Spleen (tissue), 11 donors: ENCODE results near the gene GNS. TPM values are rescaled to one million over a fixed set of nuclear protein-coding genes. Genes with fewer than 3 reads are reported as not detected.
A peak's percentile ranks its signal among the peaks of the same experiment; 100 is the strongest.

Experiments
- DNase-seq: peaks from one replicate; pipeline ENCODE4 v3.0.0-alpha.2; 2020
- H3K27ac ChIP-seq, 8 donors: fragments of 200-600 bp; sonication (generic) in 7 of 8; 1 replicate in 4 of 8; 2 replicates in 4 of 8; pipeline versions ENCODE4 v1.5.0 to v1.8.0; 2016 to 2021; ENCODE audit warnings: inconsistent platforms in 4 of 8, mild to moderate bottlenecking in 4 of 8, moderate library complexity in 1 of 8
- H3K27me3 ChIP-seq, 7 donors: fragments of 200-600 bp; sonication (generic) in 6 of 7; replicated peaks in 1 of 7; 1 replicate in 4 of 7; 2 replicates in 3 of 7; pipeline versions ENCODE4 v1.5.0 to v1.8.0; 2016 to 2021; ENCODE audit warnings: inconsistent platforms in 3 of 7, mild to moderate bottlenecking in 1 of 7
- H3K36me3 ChIP-seq, 6 donors: fragments of 200-600 bp; sonication (generic) in 5 of 6; 1 replicate in 4 of 6; 2 replicates in 2 of 6; pipeline versions ENCODE4 v1.5.0 to v1.8.0; 2016 to 2021; ENCODE audit warnings: inconsistent platforms in 2 of 6
- H3K4me1 ChIP-seq, 6 donors: fragments of 200-600 bp; sonication (generic) in 5 of 6; 1 replicate in 3 of 6; 2 replicates in 3 of 6; pipeline versions ENCODE4 v1.5.0 to v1.8.0; 2016 to 2021; ENCODE audit warnings: inconsistent platforms in 3 of 6
- H3K4me3 ChIP-seq, 8 donors: fragments of 200-600 bp; sonication (generic) in 7 of 8; 1 replicate in 4 of 8; 2 replicates in 4 of 8; pipeline versions ENCODE4 v1.5.0 to v1.8.0; 2016 to 2021; ENCODE audit warnings: inconsistent platforms in 4 of 8, mild to moderate bottlenecking in 4 of 8, moderate library complexity in 2 of 8
- H3K9me3 ChIP-seq, 8 donors: fragments of 200-600 bp; sonication (generic) in 7 of 8; 1 replicate in 4 of 8; 2 replicates in 4 of 8; pipeline versions ENCODE4 v1.5.0 to v1.8.0; 2016 to 2021; ENCODE audit warnings: inconsistent platforms in 4 of 8
- CTCF ChIP-seq, 11 experiments: fragments of 200-600 bp in 7 of 11; fragments of 450-650 bp in 4 of 11; sonication (generic) in 4 of 11; IDR thresholded peaks in 8 of 11; conservative IDR thresholded peaks in 3 of 11; 1 replicate in 7 of 11; 2 replicates in 4 of 11; pipeline versions ENCODE4 v1.4.0 to v1.8.0; 2016 to 2021; ENCODE audit warnings: antibody characterized with exemption in 11 of 11, inconsistent platforms in 4 of 11, mild to moderate bottlenecking in 1 of 11
- POLR2A ChIP-seq, 3 donors: fragments of 450-650 bp; IDR thresholded peaks; one replicate each; pipeline ENCODE4 v1.5.1; 2017; ENCODE audit warnings: antibody characterized with exemption in 3 of 3, mild to moderate bottlenecking in 1 of 3
- POLR2AphosphoS5 ChIP-seq, 3 donors: sonication (generic); formaldehyde crosslinking; IDR thresholded peaks; one replicate each; pipeline ENCODE4 v1.5.1; 2017; ENCODE audit warnings: antibody characterized with exemption in 3 of 3
- WGBS, 5 donors: extraction: QIAGEN DNeasy Blood & Tissue Kit in 3 of 5; methylation state at CpG; one replicate each; pipeline versions ENCODE4 v1.1.5 to v1.1.7; 2013 to 2018; 5-methylcytosine and 5-hydroxymethylcytosine counted together
- intact Hi-C: fragments of 100-400 bp; cut with DNase I; formaldehyde crosslinking; loops from one replicate; pipeline ENCODE4 v1.15.0; 2023; ENCODE audit warnings: low total_unique reads
- polyA plus RNA-seq, 3 donors: library from polyadenylated mRNA; stranded (reverse); fragments of 200-250 nt; gene quantifications; one replicate each; pipeline ENCODE4 v1.2.1, GENCODE V29; 2013
- total RNA-seq, 7 donors: library from RNA; depleted of rRNA in 3 of 7; stranded (reverse); fragments of >200 nt in 3 of 7; fragmentation: NEBNext Ultra II Directional in 4 of 7; extraction: Animal tissue kit (Norgen Biotek cat#: 25700) in 4 of 7; gene quantifications; one replicate each; pipeline versions ENCODE4 v1.1.0 to v1.2.1, GENCODE V29; 2016 to 2021
- donor health status: healthy with polysubstance abuse.
- donor health status: DM: no; HTN: no; CAD: no; lungs with moderate emphysema.
- donor health status: DM: no; HTN: no; CAD: no.
- donor health status: Bipolar disorder and iron deficiency.
- donor health status: healthy.
- donor health status: DM: no; HTN: no; CAD: no.
- donor health status: DM: yes; HTN: yes; CAD: no.

Gene GNS
- total and polyA plus RNA-seq, 10 donors: 8.3 to 154 (median 126) TPM

- intact Hi-C loops: no loop called here
- H3K4me3 ChIP-seq: peak overlapping the region; percentile 4 to 65 (median 28)
- peak; percentile 65 to 85 (median 84) for TF ChIP-seq POLR2AphosphoS5 (IDR thresholded peaks at IDR 0.05)
- no peak for TF ChIP-seq CTCF (IDR thresholded peaks at IDR 0.05 in 8 of 11, conservative IDR thresholded peaks at IDR 0.05 in 3 of 11)
Measured at GRCh38 chr12:64669270-64669842, 89.8 kb downstream of the GNS start.

DNA sequence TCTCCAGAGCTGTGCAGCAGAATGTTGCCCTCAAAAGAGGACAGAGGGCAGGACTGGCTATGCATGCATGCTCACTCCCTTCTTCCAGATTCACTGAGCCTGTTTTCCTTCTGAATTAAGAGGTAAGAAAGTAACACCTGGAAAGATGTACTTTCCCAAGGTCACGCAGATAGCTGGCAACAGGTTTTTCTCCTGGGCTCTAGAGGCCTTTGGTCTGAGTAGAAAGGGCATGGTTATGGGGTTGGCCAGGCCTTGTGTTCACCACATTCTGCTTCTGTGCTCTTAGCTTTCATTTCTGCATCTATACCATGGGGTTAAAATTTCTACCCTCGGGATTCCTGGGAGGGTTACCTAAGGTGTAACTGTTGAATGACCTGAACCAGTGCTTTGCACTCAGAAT lies 91.4 kb downstream of the GNS start:
- H3K4me3 ChIP-seq: no peak overlapping the region
- H3K27me3 ChIP-seq: no peaks in the 10 kb centered on the region
- no peaks in the 10 kb centered on the region for H3K36me3 ChIP-seq
- no peaks in the 10 kb centered on the region for H3K9me3 ChIP-seq
- TF ChIP-seq CTCF (IDR thresholded peaks at IDR 0.05 in 8 of 11, conservative IDR thresholded peaks at IDR 0.05 in 3 of 11): no peak
- no peak for TF ChIP-seq POLR2A (IDR thresholded peaks at IDR 0.05)
- no peak for TF ChIP-seq POLR2AphosphoS5 (IDR thresholded peaks at IDR 0.05)
- 75 to 88% (median 85%) methylated on average over 2 of the region's 2 CpGs for WGBS, 5 donors
- intact Hi-C loops: no loop called here
- H3K27ac ChIP-seq: peak overlapping the region; percentile 5 to 93 (median 85)
- no peak for DNase-seq
- H3K4me1 ChIP-seq: peaks cover 68 to 100% (median 93%) of the 10 kb centered on the region in 6 donors

More at GRCh38 chr12:64669270-64669842, 89.8 kb downstream of the GNS start:
- H3K27me3 ChIP-seq: no peaks in the 10 kb centered on the region
- DNase-seq: peak; percentile 91
- H3K9me3 ChIP-seq: no peaks in the 10 kb centered on the region
- H3K27ac ChIP-seq: peak overlapping the region; percentile 76 to 93 (median 85)
- no peaks in the 10 kb centered on the region for H3K36me3 ChIP-seq
- 0 to 6% (median 4%) methylated on average over 10 of the region's 10 CpGs for WGBS, 5 donors
- H3K4me1 ChIP-seq: peaks cover 79 to 100% (median 100%) of the 10 kb centered on the region in 6 donors

- Histone ChIP-seq H3K27me3 (no peaks in the 10 kb centered on the region), H3K27ac (peak overlapping the region; percentile 24 to 93 (median 85)), H3K4me3 (peak overlapping the region in 1 of 8 donors; percentile 2), H3K9me3 (no peaks in the 10 kb centered on the region), H3K4me1 (peaks cover 54 to 100% (median 83%) of the 10 kb centered on the region in 6 donors), H3K36me3 (no peaks in the 10 kb centered on the region)
- WGBS, 5 donors: 29 to 64% (median 47%) methylated on average over 3 of the region's 3 CpGs
- DNase-seq: no peak
- intact Hi-C loops: no loop called here
- TF ChIP-seq POLR2AphosphoS5 (IDR thresholded peaks at IDR 0.05) (no peak), POLR2A (IDR thresholded peaks at IDR 0.05) (no peak), CTCF (IDR thresholded peaks at IDR 0.05 in 8 of 11, conservative IDR thresholded peaks at IDR 0.05 in 3 of 11) (no peak)
Measured at GRCh38 chr12:64666054-64666914, 92.9 kb downstream of the GNS start.

GRCh38 chr12:64665514-64665913 lies 93.7 kb downstream of the GNS start:
- Histone ChIP-seq H3K27me3 (no peaks in the 10 kb centered on the region), H3K4me3 (peak overlapping the region in 1 of 8 donors; percentile 2), H3K36me3 (no peaks in the 10 kb centered on the region), H3K27ac (peak overlapping the region; percentile 24 to 93 (median 85)), H3K9me3 (no peaks in the 10 kb centered on the region), H3K4me1 (peaks cover 46 to 100% (median 80%) of the 10 kb centered on the region in 6 donors)
- DNase-seq: no peak
- intact Hi-C loops: no loop called here
- TF ChIP-seq CTCF (IDR thresholded peaks at IDR 0.05 in 8 of 11, conservative IDR thresholded peaks at IDR 0.05 in 3 of 11) (no peak), POLR2AphosphoS5 (IDR thresholded peaks at IDR 0.05) (peak in 1 of 3 donors; percentile 82)
- 32 to 69% (median 46%) methylated on average over 4 of the region's 4 CpGs for WGBS, 5 donors
